ENCODE data around the gene GNG8. TPM values are rescaled to one million over a fixed set of nuclear protein-coding genes. Genes with fewer than 3 reads are reported as not detected.

Gene GNG8
- polyA plus RNA-seq, 1 donor from 2014 or later = not detected

GRCh38 chr19:46603195-46603637 is 32.8 kb downstream of the GNG8 start:
- H3K9ac ChIP-seq (ENCODE audit: low read length) = peak overlapping the region; percentile 98
- peak overlapping the region; percentile 99 for H3K27ac ChIP-seq (ENCODE audit: low read length)

GRCh38 chr19:46602392-46603194 is 33.4 kb downstream of the GNG8 start:
- no peaks in the 10 kb centered on the region for H3K36me3 ChIP-seq (ENCODE audit: insufficient read depth, low read length)
- peaks cover 47% of the 10 kb centered on the region for H3K79me2 ChIP-seq (replicated peaks; ENCODE audit: insufficient read depth, low read length)
- no peak overlapping the region for H2AFZ ChIP-seq (ENCODE audit: low read depth, low read length)
- no peaks in the 10 kb centered on the region for H3K9me2 ChIP-seq (ENCODE audit: insufficient read depth, low read length)
- H3K4me2 ChIP-seq (ENCODE audit: low read length) = peak overlapping the region; percentile 77
- peak overlapping the region; percentile 81 for H3K4me3 ChIP-seq (ENCODE audit: low read length)
- H3K27me3 ChIP-seq (ENCODE audit: insufficient read depth, low read depth, low read length) = no peaks in the 10 kb centered on the region
- peaks cover 41% of the 10 kb centered on the region for H4K20me1 ChIP-seq (ENCODE audit: insufficient read depth)
- no peaks in the 10 kb centered on the region for H3K9me3 ChIP-seq (ENCODE audit: low read length)
- H3K27ac ChIP-seq (ENCODE audit: low read length) = peak overlapping the region; percentile 99
- H3F3A ChIP-seq (ENCODE audit: insufficient read depth, low read length, poor library complexity, severe bottlenecking) = no peaks in the 10 kb centered on the region
- peak overlapping the region; percentile 98 for H3K9ac ChIP-seq (ENCODE audit: low read length)
- TF ChIP-seq EP300 (conservative IDR thresholded peaks at IDR 0.05; ENCODE audit: poor library complexity, severe bottlenecking) (no peak), REST (IDR thresholded peaks at IDR 0.05; ENCODE audit: borderline replicate concordance) (no peak), RAD21 (conservative IDR thresholded peaks at IDR 0.05) (no peak), POLR2AphosphoS5 (IDR thresholded peaks at IDR 0.05) (peak; percentile 26), CTCF (IDR thresholded peaks at IDR 0.05; ENCODE audit: poor library complexity, severe bottlenecking) (no peak), MXI1 (conservative IDR thresholded peaks at IDR 0.05; ENCODE audit: poor library complexity, severe bottlenecking) (peak; percentile 34)

More at GRCh38 chr19:46603195-46603637, 32.8 kb downstream of the GNG8 start:
- TF ChIP-seq RAD21 (conservative IDR thresholded peaks at IDR 0.05) = no peak
- no peak for TF ChIP-seq EZH2 (IDR thresholded peaks at IDR 0.05; ENCODE audit: borderline replicate concordance, insufficient read depth, low read length, poor library complexity, severe bottlenecking)
- TF ChIP-seq EP300 (conservative IDR thresholded peaks at IDR 0.05; ENCODE audit: poor library complexity, severe bottlenecking) = no peak
- TF ChIP-seq CTCF (IDR thresholded peaks at IDR 0.05; ENCODE audit: poor library complexity, severe bottlenecking) = no peak
- no peak for TF ChIP-seq REST (IDR thresholded peaks at IDR 0.05; ENCODE audit: borderline replicate concordance)
- Histone ChIP-seq H3K4me2 (ENCODE audit: low read length) (peak overlapping the region; percentile 77), H3K36me3 (ENCODE audit: insufficient read depth, low read length) (no peaks in the 10 kb centered on the region), H3K9me2 (ENCODE audit: insufficient read depth, low read length) (no peaks in the 10 kb centered on the region), H3F3A (ENCODE audit: insufficient read depth, low read length, poor library complexity, severe bottlenecking) (no peaks in the 10 kb centered on the region), H3K79me2 (replicated peaks; ENCODE audit: insufficient read depth, low read length) (peaks cover 47% of the 10 kb centered on the region), H3K27me3 (ENCODE audit: insufficient read depth, low read depth, low read length) (no peaks in the 10 kb centered on the region), H2AFZ (ENCODE audit: low read depth, low read length) (no peak overlapping the region), H4K20me1 (ENCODE audit: insufficient read depth) (peaks cover 41% of the 10 kb centered on the region), H3K4me3 (ENCODE audit: low read length) (peak overlapping the region; percentile 81), H3K9me3 (ENCODE audit: low read length) (no peaks in the 10 kb centered on the region)
